Measurements from ENCODE around the gene EVL.

The EVL gene

DNA sequence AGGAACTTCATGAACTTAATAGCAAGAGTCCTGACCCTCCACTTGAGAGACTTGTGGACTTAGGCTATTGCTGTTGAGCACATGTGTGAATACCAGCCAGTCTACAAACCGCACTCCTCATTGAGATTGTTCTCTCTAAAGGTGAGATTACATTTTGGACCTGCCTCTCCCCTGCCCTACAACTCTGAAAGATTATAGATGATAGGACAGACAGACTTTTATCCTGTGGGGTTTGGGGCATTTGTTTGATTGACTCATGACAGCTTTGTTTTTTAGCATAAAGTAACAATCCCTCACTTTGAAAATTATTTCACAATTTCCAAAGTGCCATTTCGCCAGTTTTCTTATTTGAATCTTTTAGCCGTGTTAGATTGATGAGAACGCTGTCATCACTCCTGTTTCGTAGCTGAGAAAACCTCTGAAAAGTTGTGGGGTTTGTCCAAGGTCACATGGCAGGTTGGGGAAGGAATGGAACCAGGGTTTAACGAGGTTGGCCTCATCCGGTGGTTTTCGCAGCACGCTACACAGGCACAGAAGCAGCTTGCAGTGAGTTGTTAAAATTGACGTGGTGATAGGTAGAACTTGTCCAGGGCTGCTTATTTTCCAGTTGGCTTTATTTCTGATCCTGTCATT, 836 bp downstream of the EVL start:
- no peak for DNase-seq (ENCODE audit: low read depth in 2 of 2)

GRCh38 chr14:100066962-100067361, 1.7 kb downstream of the EVL start:
- no peak for DNase-seq (ENCODE audit: low read depth in 2 of 2)

DNA sequence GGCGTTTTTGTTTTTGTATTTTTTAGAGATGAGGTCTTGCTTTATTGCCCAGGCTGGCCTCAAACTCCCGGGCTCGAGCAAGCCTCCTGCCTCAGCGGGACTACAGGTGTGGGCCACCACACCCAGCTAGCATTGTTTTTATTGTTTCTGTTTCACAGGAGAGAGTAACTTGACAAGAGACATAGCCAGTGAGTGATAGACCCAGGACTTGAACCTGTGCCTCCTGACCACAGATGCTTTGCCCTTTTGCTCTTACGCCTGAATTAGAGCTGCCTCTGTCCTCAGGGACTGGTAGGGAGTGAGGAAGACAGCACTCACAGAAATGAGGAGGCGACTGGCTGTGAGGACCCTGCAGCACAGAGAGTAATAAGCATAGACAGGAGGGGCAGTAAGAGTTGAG, 2.3 kb downstream of the EVL start:
- no peak for DNase-seq (ENCODE audit: low read depth in 2 of 2)

DNA sequence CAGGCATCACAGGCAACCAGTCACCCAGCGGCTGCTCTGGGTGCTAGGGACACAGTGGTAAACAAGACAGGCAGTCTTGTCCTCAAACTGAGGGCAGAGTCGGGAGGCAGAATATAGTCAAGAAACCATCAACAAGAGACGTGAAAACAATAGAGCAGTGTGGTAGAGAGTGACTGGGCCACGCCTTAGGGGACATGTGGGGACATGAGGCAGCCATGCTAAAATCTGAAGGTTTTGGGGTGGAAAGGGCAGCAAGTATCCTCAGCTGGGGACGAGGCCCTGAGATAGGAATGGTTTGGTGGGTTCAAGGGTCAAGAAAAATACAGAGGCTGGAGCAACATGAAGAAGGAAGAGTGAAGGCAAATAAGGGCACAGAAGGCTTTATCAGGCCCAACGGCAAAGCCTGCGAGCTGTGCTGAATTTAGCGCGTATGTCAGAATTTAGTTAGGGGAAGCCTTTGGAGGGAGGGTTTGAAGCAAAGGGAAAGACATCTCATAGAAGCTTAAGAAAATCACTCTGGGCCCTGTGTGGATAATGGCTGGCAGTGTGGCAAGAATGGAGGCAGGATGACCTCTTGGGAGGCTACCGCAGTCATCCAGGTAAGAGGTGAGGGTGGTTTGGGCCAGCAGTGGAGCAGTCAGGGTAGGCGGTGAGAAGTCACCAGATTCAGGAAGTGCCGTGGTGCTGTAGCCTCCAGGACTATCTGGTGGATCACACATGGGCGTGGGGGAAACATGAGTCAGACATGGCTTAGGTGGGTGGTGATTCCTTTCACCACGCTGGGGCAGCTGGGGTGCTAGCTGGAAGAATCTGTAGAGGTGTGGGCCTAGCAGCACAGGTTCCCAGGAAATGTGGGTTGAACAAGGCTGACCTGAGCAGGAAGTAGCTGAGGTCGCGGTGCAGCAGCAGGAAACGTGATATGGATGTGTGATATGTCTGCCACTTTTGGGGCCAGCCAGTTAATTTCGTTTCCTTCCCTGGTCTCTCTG, 3.0 kb downstream of the EVL start:
- DNase-seq (ENCODE audit: low read depth in 2 of 2) = no peak

DNA sequence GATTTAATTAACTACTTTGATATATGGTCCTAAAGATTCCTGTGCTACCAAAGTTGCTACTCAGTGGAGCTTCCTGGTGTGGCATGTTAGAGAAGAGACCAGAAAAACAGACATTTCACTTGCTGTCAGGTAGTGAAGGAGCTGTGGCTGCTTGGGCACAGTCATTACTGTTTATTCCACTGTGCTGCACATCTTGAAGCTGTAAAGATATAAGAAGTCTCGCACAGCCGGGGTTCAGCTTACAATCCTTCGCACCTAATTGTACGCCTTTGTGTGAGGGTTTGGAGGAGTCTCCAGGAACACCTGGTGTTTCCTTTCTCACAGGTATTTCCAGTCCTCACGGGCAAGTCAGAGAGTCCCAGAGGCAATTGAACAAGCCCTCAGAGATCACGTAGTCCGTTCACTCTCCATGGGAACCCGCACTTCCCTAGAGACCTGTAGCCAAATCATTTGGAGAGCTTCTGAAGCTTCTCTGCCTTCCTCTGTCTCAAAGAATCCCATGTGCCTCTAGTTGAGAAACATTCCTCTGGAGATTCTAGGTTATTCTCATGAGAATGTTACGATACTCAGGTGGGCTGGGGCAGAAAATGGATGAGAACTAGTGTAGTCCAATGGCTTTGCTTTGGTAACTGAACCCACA, 4.1 kb downstream of the EVL start:
- DNase-seq (ENCODE audit: low read depth in 2 of 2) = no peak

GRCh38 chr14:100070310-100070709, 5.1 kb downstream of the EVL start:
- DNase-seq (ENCODE audit: low read depth in 2 of 2) = no peak

- DNase-seq (ENCODE audit: low read depth in 2 of 2) = no peak
Measured at GRCh38 chr14:100071545-100071944, 6.3 kb downstream of the EVL start.

- no peak for DNase-seq (ENCODE audit: low read depth in 2 of 2)
Measured at GRCh38 chr14:100072783-100073346, 7.6 kb downstream of the EVL start.

DNA sequence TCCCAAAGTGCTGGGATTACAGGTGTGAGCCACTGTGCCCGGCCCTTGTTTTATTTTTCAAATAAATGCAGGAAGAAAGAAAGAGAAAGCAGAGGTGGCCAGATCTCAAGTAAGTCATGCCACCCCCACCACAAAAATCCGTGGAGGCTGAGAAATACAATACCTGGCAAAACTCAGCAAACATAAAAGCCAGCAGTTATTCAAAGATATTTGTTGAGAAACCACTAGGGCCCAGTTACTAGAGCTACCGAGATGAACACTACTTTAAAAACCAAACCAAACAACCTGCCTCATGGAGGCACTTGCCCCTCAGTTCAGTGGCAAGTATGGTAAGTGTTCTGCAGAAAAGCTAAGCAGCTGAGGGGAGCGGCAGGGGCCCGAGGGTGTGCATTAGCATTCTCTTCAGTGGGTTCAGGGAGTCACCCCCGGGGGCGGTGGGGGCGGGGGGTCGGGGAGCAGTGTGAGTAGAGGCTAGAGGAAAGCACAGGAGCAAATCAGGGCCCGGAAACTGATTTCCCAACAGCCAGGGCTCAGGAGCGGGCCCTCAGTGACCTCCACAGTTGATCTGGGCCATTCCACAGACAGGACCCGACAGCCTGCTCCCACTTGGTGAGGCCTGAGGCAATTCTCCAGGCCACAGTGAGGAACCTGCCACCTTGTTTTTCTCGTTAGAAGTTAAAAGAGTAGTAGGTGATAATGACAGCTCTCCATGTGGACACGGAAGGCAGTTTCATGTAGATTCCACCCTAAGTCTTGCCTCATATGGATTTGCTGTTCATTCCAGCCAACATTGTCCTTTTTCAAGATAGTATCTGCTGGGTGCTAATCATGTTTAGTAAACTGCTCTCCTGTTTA, 8.6 kb downstream of the EVL start:
- no peak for DNase-seq (ENCODE audit: low read depth in 2 of 2)

DNA sequence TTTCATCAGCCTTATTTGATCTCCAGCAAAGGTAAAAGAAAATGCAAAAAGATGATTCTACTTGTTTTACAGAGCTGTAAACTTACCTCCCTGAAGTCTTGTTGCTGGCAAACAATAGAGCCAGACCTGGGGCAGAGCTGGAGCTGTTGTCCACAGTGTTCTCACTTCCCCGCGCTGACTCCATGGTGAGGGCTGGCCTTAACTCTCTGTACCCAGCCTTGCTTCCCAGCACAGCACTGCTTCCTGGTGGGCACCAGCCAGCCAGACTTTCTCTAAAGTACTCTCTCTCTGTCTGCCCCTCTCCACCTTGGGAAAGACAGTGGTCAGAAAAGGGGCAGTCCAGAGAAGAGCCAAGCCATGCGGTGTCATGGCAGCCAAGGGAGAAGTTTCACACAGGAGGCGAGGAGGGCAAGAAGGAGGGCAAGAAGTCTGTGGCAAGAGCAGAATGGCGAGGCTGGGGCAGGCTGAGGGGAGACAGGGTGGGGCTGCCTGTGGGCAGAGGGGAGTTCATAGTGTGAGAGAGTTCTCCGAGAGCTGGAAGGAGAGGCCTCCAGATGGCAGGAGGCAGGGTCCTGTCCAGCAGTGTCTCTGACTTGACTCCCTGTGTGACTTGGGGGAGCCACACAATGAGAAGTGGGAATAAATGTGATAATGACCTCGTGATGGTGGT, 9.3 kb downstream of the EVL start:
- DNase-seq (ENCODE audit: low read depth in 2 of 2) = no peak

- DNase-seq (ENCODE audit: low read depth in 2 of 2) = no peak
Measured at GRCh38 chr14:100075681-100076080, 10.5 kb downstream of the EVL start.

DNA sequence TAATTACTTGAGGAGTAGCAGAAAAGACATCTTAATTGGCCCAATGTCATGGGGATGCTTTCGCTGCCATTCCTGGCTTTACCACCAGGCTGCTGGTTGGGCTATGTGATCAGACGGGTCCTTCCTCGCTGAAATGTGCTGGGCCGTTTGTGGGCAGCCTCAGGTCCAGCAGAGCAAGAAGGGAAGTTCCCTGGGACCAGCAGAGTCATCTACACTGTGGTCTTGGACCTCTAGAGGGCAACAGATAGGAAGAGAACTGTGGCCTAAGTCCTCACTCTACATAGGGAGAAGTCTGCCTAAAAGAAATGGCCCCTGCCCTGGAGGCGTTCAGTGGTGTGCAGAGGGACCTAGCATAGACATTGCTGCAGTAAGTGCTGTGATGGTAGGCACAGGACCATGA, 10.9 kb downstream of the EVL start:
- DNase-seq (ENCODE audit: low read depth in 2 of 2) = no peak

DNA sequence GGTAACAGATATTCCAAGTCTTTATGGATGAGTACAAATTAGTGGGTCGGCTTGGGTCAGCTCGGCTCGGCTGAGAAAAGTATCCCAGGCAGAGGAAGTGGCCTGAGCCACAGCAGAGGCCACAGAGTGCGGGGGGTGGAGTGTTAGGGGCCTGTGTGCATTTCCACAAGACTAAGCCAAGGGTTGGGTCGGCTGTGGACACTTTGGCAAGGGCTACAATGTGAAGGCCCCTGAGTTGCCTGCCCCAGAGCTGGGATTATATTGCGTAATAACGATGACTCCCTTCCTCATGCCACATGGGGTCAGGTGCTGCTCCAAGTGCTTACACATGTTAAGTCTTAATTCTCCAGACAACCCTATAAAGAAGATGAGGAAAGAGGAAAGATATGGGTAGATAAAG, 11.4 kb downstream of the EVL start:
- DNase-seq (ENCODE audit: low read depth in 2 of 2) = peak in 1 of 2 experiments; percentile 34

DNA sequence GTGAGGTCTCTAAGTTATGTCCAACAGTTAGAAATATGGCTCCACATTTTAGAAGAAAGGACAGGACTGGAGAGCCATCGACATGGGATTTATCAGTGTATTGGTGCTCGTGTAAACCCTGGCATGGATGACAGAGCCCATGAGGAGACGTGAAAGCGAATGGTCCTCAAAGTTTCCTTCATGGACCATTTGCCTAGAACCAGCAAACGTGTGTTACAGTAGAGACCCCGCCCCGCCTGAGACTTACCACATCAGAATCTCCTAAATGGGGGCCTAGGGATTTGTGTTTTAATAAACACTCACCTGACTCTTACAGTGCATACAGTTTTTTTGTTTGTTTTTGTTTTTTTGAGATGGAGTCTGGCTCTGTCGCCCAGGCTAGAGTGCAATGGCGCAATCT, 12.2 kb downstream of the EVL start:
- no peak for DNase-seq (ENCODE audit: low read depth in 2 of 2)

DNA sequence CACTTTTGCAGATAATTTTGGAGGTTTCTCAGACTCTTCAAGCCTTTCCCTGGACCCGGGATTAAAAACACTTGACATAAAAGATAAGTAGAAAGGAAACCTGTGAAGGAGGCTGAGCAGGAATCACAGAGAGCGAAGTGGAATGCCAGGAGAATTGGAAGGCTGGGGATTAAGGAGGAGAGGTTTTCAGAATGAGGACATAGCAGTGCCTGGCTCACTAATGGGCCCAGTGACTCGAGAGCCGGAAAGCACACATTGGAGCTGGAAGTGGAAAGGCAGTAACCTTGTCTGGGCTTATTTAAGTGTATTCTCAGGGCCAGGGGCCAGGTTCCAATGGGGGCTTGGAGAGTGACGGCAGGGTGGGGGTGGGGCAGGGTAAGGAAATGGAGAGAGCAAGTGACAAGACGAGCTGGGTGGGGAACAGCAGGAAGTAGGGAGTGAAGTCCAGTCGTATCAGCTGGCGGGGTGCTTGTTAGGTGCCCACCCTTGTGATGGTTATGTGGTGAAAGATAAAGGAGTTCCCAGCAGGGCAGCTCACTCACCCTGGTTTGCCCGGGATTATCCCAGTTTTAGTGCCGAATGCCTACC, 13.1 kb downstream of the EVL start:
- no peak for DNase-seq (ENCODE audit: low read depth in 2 of 2)

DNA sequence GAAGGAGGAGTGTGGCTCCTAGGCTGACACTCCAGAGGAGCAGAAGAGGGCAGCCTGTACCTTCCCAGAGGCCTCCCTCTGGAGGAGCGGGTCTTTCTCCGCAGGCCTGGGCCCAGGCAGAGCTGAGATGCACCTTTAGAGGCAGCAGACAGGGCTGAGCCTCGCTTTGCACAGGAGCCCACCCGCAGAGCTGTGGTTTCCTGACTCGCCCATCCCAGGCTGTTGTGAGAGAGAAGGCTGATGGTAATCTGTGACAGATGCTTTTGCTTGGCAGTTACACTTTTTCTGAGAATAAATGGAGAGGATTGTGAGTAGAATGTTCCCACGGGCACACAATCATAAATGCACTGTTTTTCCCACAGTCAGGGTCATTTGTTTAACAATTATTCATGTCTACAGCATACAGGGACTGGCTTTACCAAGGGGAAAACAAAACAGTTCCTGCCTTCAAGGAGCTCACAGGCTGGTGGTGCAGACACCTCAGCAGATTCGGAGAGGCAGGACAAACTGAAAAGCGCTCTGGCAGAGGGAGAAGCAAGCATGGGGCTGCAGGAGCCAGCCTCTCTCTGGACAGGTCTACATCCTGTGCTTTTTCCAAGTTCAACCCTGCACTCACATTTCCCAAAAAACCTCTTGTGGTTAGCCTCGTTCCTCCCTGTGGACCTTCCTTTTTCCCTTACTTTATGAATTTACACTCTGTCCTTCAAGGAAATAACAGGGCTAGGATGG, 13.9 kb downstream of the EVL start:
- peak; percentile 63 to 69 for DNase-seq (ENCODE audit: low read depth in 2 of 2)

DNA sequence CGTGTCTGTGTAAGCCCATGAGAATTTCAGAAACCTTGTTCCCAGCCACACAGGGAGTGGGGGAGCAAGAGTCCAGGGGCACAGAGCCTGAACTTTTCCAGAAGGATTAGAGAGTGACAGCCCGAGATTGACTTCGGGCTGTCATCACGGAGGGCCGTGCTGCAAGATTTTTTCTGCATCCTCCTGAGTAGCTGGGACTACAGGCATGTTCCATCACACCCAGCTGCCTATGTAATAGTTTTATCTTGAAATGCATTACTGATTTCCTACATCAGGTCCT, 14.4 kb downstream of the EVL start:
- no peak for DNase-seq (ENCODE audit: low read depth in 2 of 2)

GRCh38 chr14:100080206-100080605, 15.0 kb downstream of the EVL start:
- DNase-seq (ENCODE audit: low read depth in 2 of 2) = no peak

DNA sequence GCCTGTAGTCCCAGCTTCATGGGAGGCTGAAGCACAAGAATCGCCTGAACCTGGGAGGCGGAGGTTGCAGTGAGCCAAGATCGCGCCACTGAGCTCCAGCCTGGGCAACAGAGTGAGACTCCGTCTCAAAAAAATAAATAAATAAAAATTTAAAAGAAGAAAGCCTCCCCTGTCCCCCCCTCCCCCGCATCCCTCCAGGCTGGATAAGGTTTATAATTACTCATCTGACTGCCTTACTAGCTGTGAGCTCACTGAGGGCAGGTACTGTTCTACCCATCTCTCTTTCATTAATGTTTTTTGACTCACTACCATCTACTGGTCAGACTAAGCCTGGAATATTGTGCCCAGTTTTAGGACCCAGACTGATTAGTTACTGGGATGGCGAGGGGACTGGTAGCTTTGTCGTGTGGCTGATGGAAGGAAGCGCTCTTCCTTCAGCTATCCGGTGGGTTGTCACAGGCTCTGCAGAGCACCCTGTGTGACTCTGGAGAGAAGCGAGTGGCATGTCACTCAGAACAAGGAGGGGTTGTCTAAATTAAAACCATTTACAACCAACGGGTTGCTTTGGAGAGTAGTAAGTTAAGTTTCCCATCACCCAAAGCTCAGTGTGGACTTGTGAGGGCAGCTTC, 16.9 kb downstream of the EVL start:
- no peak for DNase-seq (ENCODE audit: low read depth in 2 of 2)

DNA sequence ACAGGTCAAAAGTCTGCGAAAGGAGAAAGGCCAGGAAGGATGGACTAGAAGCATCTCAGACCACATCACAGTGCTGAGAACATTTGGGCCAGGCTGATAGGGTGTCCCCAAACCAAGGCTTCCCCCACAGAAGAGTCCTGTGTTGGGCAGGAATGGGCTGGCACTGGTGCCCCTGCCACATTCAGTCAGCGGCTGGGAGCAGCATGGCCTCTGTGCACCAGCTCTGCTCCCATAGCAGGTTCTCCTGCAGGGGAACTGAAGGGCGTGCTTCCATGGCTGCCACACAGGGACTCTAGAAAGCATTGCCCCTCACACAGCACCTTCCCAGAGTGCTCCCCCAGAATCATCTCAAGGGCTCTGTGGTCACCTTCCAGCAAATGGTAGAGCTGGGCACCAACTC, 17.5 kb downstream of the EVL start:
- DNase-seq (ENCODE audit: low read depth in 2 of 2) = no peak
